Type B pancreatic cell (in vitro differentiated cells): ENCODE measurements around the gene SESN1. TPM values are rescaled to one million over a fixed set of nuclear protein-coding genes. Genes with fewer than 3 reads are reported as not detected.
A peak's percentile ranks its signal among the peaks of the same experiment; 100 is the strongest.

Source experiments
- DNase-seq: peaks from one replicate; pipeline ENCODE4 v3.0.0; 2021; ENCODE audit warnings: mixed read lengths; ENCODE audit not compliant: unreplicated experiment; ENCODE audit errors: extremely low spot score
- H3K27ac Mint-ChIP-seq: 2 replicates; pipeline ENCODE4 v1.8.0; 2021; ENCODE audit warnings: mild to moderate bottlenecking, mixed read lengths
- H3K27me3 Mint-ChIP-seq: 2 replicates; pipeline ENCODE4 v1.8.0; 2021; ENCODE audit warnings: mixed read lengths
- H3K36me3 Mint-ChIP-seq: 2 replicates; pipeline ENCODE4 v1.8.0; 2021; ENCODE audit warnings: mixed read lengths
- H3K4me1 Mint-ChIP-seq: one replicate; pipeline ENCODE4 v1.8.0; 2021; ENCODE audit warnings: mixed read lengths; ENCODE audit not compliant: unreplicated experiment
- H3K4me3 Mint-ChIP-seq: 2 replicates; pipeline ENCODE4 v1.8.0; 2021; ENCODE audit warnings: mild to moderate bottlenecking, mixed read lengths
- H3K9me3 Mint-ChIP-seq: 2 replicates; pipeline ENCODE4 v1.8.0; 2021; ENCODE audit warnings: mixed read lengths
- CTCF ChIP-seq: fragments of 200-600 bp; sonication (generic); conservative IDR thresholded peaks from 2 replicates; pipeline ENCODE4 v1.5.0; 2021; ENCODE audit warnings: antibody characterized with exemption, mild to moderate bottlenecking
- total RNA-seq: library from RNA; stranded (reverse); gene quantifications from 2 replicates; pipeline ENCODE4 v1.2.1, GENCODE V29; 2021; ENCODE audit warnings: low replicate concordance

The SESN1 gene
- total RNA-seq, 1 donor from 2014 or later, result 33.3 TPM

GRCh38 chr6:109024784-109025183 is 69.9 kb downstream of the SESN1 start:
- Mint-ChIP-seq H3K27ac (no peak overlapping the region), H3K36me3 (no peaks in the 10 kb centered on the region), H3K27me3 (no peaks in the 10 kb centered on the region), H3K4me3 (no peak overlapping the region), H3K4me1 (peaks cover 6% of the 10 kb centered on the region), H3K9me3 (no peaks in the 10 kb centered on the region)
- no peak for TF ChIP-seq CTCF
- no peak for DNase-seq

DNA sequence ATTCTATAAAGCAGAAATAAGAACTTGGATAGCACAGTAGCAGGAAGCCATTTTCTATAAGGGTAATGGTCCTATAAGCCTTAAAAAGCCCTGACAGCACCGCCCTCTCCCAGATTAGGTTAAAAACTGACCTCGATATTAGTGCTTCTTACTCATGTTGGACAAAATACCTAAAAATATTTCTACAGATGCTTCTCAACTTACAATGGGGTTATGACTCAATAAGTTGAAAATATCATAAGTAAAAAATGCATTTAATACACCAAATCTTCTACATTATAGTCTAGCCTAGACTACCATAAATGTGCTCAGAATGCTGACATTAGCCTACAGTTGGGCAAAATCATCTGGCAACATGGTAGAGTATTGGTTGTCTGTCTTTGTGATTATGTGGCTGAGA is 70.3 kb downstream of the SESN1 start:
- no peaks in the 10 kb centered on the region for H3K9me3 Mint-ChIP-seq
- H3K36me3 Mint-ChIP-seq, result no peaks in the 10 kb centered on the region
- peaks cover 6% of the 10 kb centered on the region for H3K4me1 Mint-ChIP-seq
- no peak for TF ChIP-seq CTCF
- no peak overlapping the region for H3K4me3 Mint-ChIP-seq
- H3K27ac Mint-ChIP-seq, result no peak overlapping the region
- H3K27me3 Mint-ChIP-seq, result no peaks in the 10 kb centered on the region
- no peak for DNase-seq

- no peak for TF ChIP-seq CTCF
- Mint-ChIP-seq H3K9me3 (no peaks in the 10 kb centered on the region), H3K36me3 (no peaks in the 10 kb centered on the region)
Measured at GRCh38 chr6:109023356-109023925, 71.2 kb downstream of the SESN1 start.

DNA sequence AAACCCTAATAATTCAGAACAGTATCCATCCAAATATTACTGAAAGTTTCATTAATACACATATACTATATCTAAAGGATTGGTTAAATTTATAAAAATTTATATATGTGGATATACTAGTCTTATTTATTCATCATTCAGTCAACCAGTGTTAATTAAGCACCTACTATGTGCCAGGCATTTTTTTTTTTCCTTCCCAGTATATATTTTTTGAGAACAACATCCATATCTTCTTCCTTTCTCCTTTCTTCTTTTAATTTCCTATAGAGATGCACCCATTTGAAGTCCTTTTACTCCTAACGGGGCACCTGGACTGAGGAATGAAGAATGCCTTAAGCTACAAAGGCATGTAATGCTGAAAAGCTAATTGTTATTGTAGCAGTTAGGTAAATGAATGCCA is 72.8 kb downstream of the SESN1 start:
- H3K4me3 Mint-ChIP-seq, result no peak overlapping the region
- no peaks in the 10 kb centered on the region for H3K27me3 Mint-ChIP-seq
- DNase-seq, result no peak
- TF ChIP-seq CTCF, result no peak
- H3K4me1 Mint-ChIP-seq, result peaks cover 6% of the 10 kb centered on the region
- no peaks in the 10 kb centered on the region for H3K9me3 Mint-ChIP-seq
- no peaks in the 10 kb centered on the region for H3K36me3 Mint-ChIP-seq
- H3K27ac Mint-ChIP-seq, result no peak overlapping the region

More at GRCh38 chr6:109023356-109023925, 71.2 kb downstream of the SESN1 start:
- Mint-ChIP-seq H3K4me3 (no peak overlapping the region), H3K4me1 (peaks cover 6% of the 10 kb centered on the region), H3K27ac (no peak overlapping the region), H3K27me3 (no peaks in the 10 kb centered on the region)
- DNase-seq, result no peak

- Mint-ChIP-seq H3K27ac (no peak overlapping the region), H3K27me3 (no peaks in the 10 kb centered on the region), H3K4me3 (no peak overlapping the region), H3K36me3 (no peaks in the 10 kb centered on the region), H3K4me1 (peaks cover 12% of the 10 kb centered on the region), H3K9me3 (no peaks in the 10 kb centered on the region)
- no peak for TF ChIP-seq CTCF
- no peak for DNase-seq
Measured at GRCh38 chr6:109019911-109020310, 74.7 kb downstream of the SESN1 start.

DNA sequence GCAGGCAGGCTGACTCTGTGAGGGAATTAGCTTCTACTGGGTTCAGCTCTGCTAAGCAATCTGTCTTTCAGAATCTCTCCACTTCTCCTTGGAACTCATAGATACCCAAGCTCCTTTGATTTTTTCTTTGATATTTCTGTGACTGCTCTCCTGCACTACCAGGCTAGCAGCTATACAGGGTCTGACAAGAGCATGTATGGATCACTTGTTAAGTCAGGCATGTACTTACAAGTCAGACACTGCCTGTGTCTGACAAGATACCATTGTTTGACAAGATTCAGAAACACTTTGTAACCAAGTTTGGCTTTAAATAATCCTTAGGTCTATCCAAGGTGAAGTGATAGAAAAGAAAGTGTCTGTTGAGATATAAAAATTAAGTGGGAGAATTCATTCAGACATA is 79.5 kb downstream of the SESN1 start:
- H3K27me3 Mint-ChIP-seq, result no peaks in the 10 kb centered on the region
- no peak for DNase-seq
- H3K9me3 Mint-ChIP-seq, result no peaks in the 10 kb centered on the region
- H3K4me3 Mint-ChIP-seq, result peak overlapping the region; percentile 0
- TF ChIP-seq CTCF, result no peak
- no peaks in the 10 kb centered on the region for H3K36me3 Mint-ChIP-seq
- peaks cover 12% of the 10 kb centered on the region for H3K4me1 Mint-ChIP-seq
- peak overlapping the region; percentile 38 for H3K27ac Mint-ChIP-seq
